PC-3 (cell line): ENCODE measurements around the gene KANK3. TPM values are rescaled to one million over a fixed set of nuclear protein-coding genes. Genes with fewer than 3 reads are reported as not detected.

Experiments
- ATAC-seq: fragments of 200-7000 bp; cut with Tn5 transposase; 2 replicates; pipeline ENCODE4 v1.9.1; 2020; ENCODE audit warnings: mild to moderate bottlenecking, moderate library complexity
- BruUV-seq: library from RNA; stranded (reverse); fragments of 400-500 nt; replicated peaks from 2 replicates; lab custom pipeline; 2021; lab: Mats Ljungman, UMichigan
- CTCF ChIA-PET: fragments of 300-600 bp; sonication (Branson Sonifier 250); formaldehyde crosslinking; loops from one replicate; lab custom pipeline; 2022; ENCODE audit warnings: antibody characterized with exemption; lab: Charles Lee
- POLR2A ChIA-PET: fragments of 300-600 bp; sonication (Branson Sonifier 250); formaldehyde crosslinking; loops from one replicate; lab custom pipeline; 2022; ENCODE audit warnings: antibody characterized with exemption; ENCODE audit not compliant: unreplicated experiment; lab: Charles Lee
- DNase-seq: peaks from one replicate; pipeline ENCODE4 v3.0.0-alpha.2; 2015
- H2AFZ ChIP-seq: fragments of 300-600 bp; sonication (generic); 2 replicates; pipeline ENCODE4 v1.6.0; 2016; ENCODE audit warnings: antibody characterized with exemption, low read length
- H3F3A ChIP-seq: fragments of 300-600 bp; sonication (generic); one replicate; pipeline ENCODE4 v1.6.0; 2017; ENCODE audit warnings: antibody characterized with exemption, low read length, control low read depth, mild to moderate bottlenecking; ENCODE audit not compliant: unreplicated experiment
- H3K27ac ChIP-seq: fragments of 300-600 bp; sonication (generic); 2 replicates; pipeline ENCODE4 v1.5.1; 2016; ENCODE audit warnings: mild to moderate bottlenecking, low read length
- H3K27me3 ChIP-seq: fragments of 300-600 bp; sonication (generic); 2 replicates; pipeline ENCODE4 v1.6.1; 2016; ENCODE audit warnings: low read length, mixed read lengths
- H3K36me3 ChIP-seq: fragments of 300-600 bp; sonication (generic); 2 replicates; pipeline ENCODE4 v1.6.1; 2016; ENCODE audit warnings: low read depth, mixed run types, low read length, mixed read lengths
- H3K4me1 ChIP-seq: fragments of 300-600 bp; sonication (generic); 2 replicates; pipeline ENCODE4 v1.5.1; 2016; ENCODE audit warnings: low read length; ENCODE audit not compliant: insufficient read depth
- H3K4me2 ChIP-seq: fragments of 300-600 bp; sonication (generic); 2 replicates; pipeline ENCODE4 v1.6.0; 2016; ENCODE audit warnings: low read length
- H3K4me3 ChIP-seq: fragments of 300-600 bp; sonication (generic); 2 replicates; pipeline ENCODE4 v1.5.1; 2016; ENCODE audit warnings: mild to moderate bottlenecking, low read length, mixed read lengths
- H3K79me2 ChIP-seq: fragments of 300-600 bp; sonication (generic); 2 replicates; pipeline ENCODE4 v1.6.1; 2017; ENCODE audit warnings: low read length, mixed read lengths
- H3K9ac ChIP-seq: fragments of 300-600 bp; sonication (generic); 2 replicates; pipeline ENCODE4 v1.6.0; 2016; ENCODE audit warnings: mild to moderate bottlenecking, low read length
- H3K9me2 ChIP-seq: fragments of 300-600 bp; sonication (generic); replicated peaks from 2 replicates; pipeline ENCODE4 v1.6.1; 2016; ENCODE audit warnings: mixed run types, low read length, mixed read lengths
- H3K9me3 ChIP-seq: fragments of 300-600 bp; sonication (generic); 2 replicates; pipeline ENCODE4 v1.6.1; 2016; ENCODE audit warnings: low read length, mixed read lengths
- H4K20me1 ChIP-seq: fragments of 300-600 bp; sonication (generic); 2 replicates; pipeline ENCODE4 v1.6.1; 2016; ENCODE audit warnings: low read length, mixed read lengths
- CTCF ChIP-seq: fragments of 300-600 bp; sonication (generic); conservative IDR thresholded peaks from 2 replicates; pipeline ENCODE4 v1.5.1; 2017; ENCODE audit warnings: antibody characterized with exemption, low read depth, mild to moderate bottlenecking, low read length
- EZH2 ChIP-seq: fragments of 300-600 bp; sonication (generic); IDR thresholded peaks from one replicate; pipeline ENCODE4 v1.6.1; 2017; ENCODE audit warnings: antibody characterized with exemption, mild to moderate bottlenecking, low read length; ENCODE audit not compliant: unreplicated experiment
- EZH2phosphoT487 ChIP-seq: fragments of 300-600 bp; sonication (generic); IDR thresholded peaks from 2 replicates; pipeline ENCODE4 v1.6.1; 2018; ENCODE audit warnings: mild to moderate bottlenecking, antibody characterized with exemption, low read length, borderline replicate concordance
- intact Hi-C: fragments of 100-400 bp; cut with micrococcal nuclease; formaldehyde crosslinking; loops from 2 replicates; pipeline ENCODE4 v1.9.0; 2023
- total RNA-seq: library from RNA; depleted of rRNA; stranded (reverse); fragments of >200 nt; gene quantifications from 2 replicates; pipeline ENCODE4 v1.2.3, GENCODE V29; 2014

The KANK3 gene
- total RNA-seq, 1 experiment from 2014 or later: 0.87 TPM

DNA sequence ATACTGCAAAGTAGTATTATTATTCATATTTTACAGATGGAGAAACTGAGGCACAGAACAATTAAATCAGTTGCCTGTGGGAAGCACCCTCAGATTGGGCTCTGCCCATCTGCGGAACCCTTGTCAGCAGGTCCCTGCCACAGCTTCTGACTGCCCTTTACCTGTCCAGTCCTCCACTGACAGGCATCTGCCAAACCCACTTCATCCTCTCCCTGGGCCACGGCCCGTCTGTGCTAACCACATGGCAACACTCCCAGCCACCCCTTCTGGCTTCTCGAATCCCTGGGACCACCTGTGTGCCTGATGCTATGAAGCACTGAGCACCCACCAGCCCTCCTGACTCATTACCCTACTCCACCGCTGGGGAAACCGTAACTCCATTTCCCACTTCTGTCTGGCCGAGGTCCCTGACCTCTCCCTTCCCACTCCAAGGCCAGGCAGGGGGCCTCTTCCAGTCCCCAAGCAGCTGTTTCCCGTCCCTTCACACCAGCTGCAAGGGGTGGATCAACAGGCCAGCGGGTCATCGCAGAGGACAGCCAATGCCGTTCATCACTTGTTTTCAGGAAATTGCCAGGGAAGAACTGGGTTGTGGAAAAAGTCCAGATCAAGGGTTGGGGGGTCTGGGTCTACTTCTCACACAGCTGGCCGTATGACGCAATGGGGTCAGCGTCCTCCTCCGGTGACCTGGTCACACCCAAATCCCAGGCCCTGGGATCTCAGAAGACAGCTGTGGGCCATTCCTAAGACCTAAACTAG lies 2.5 kb downstream of the KANK3 start:
- Histone ChIP-seq H3K9me2 (no peaks in the 10 kb centered on the region), H4K20me1 (no peaks in the 10 kb centered on the region), H3K4me2 (no peak overlapping the region), H2AFZ (no peak overlapping the region), H3K36me3 (no peaks in the 10 kb centered on the region), H3K79me2 (no peaks in the 10 kb centered on the region), H3F3A (no peaks in the 10 kb centered on the region), H3K27me3 (peaks cover 3% of the 10 kb centered on the region; the same call in 1 of the 2 replicates), H3K9me3 (no peaks in the 10 kb centered on the region), H3K27ac (no peak overlapping the region), H3K4me1 (0 out of 2 replicates have a peak, but pooled peaks cover 4% of the 10 kb centered on the region), H3K4me3 (no peak overlapping the region), H3K9ac (no peak overlapping the region)
- TF ChIP-seq EZH2 (no peak), EZH2phosphoT487 (no peak), CTCF (no peak)
- intact Hi-C loops: no loop called here
- ATAC-seq: no peak
- POLR2A ChIA-PET: interaction anchor here (0.6 to 0.7 kb wide), 2 partner anchors 19 to 72 kb away, joined by 3 to 14 read pairs; partner anchors contain the start of gene RPS28
- CTCF ChIA-PET: no interaction called here
- BruUV-seq: no TSS peak
- no peak for DNase-seq

GRCh38 chr19:8338835-8339234 lies 4.2 kb downstream of the KANK3 start:
- intact Hi-C loops: no loop called here
- BruUV-seq: no TSS peak

More at GRCh38 chr19:8338835-8339234, 4.2 kb downstream of the KANK3 start:
- Histone ChIP-seq H4K20me1 (no peaks in the 10 kb centered on the region), H3K9me3 (no peaks in the 10 kb centered on the region), H3K4me1 (peaks cover 13% of the 10 kb centered on the region; the same call in 1 of the 2 replicates), H3K9me2 (no peaks in the 10 kb centered on the region), H2AFZ (no peak overlapping the region), H3K36me3 (no peaks in the 10 kb centered on the region), H3K27me3 (peaks cover 13% of the 10 kb centered on the region), H3K27ac (no peak overlapping the region), H3K79me2 (no peaks in the 10 kb centered on the region), H3K4me3 (no peak overlapping the region), H3K9ac (no peak overlapping the region), H3F3A (no peaks in the 10 kb centered on the region), H3K4me2 (no peak overlapping the region)
- ChIA-PET CTCF (no interaction called here), POLR2A (no interaction called here)
- no peak for TF ChIP-seq CTCF
- TF ChIP-seq EZH2: no peak
- no peak for TF ChIP-seq EZH2phosphoT487
- no peak for ATAC-seq
- no peak for DNase-seq
